ENCODE results near the gene PIK3CD.

Gene PIK3CD

GRCh38 chr1:9643351-9644256, 7.9 kb upstream of the PIK3CD start:
- no peaks in the 10 kb centered on the region for H3K36me3 ChIP-seq (ENCODE audit: control insufficient read depth, low read length)
- H3K27me3 ChIP-seq (ENCODE audit: control insufficient read depth, low read length) = no peaks in the 10 kb centered on the region
- no peak overlapping the region for H3K27ac ChIP-seq (ENCODE audit: low read depth, low read length)
- H3F3A ChIP-seq (ENCODE audit: control insufficient read depth, insufficient read depth) = peaks cover 7% of the 10 kb centered on the region
- H3K4me2 ChIP-seq (ENCODE audit: low read length) = no peak overlapping the region
- H3K4me3 ChIP-seq (ENCODE audit: low read length) = no peak overlapping the region
- no peaks in the 10 kb centered on the region for H3K9me2 ChIP-seq (replicated peaks; ENCODE audit: control insufficient read depth, low read length)
- no peak for TF ChIP-seq EZH2phosphoT487 (IDR thresholded peaks at IDR 0.05; ENCODE audit: borderline replicate concordance, low read length)
- TF ChIP-seq CTCF (IDR thresholded peaks at IDR 0.05; ENCODE audit: low read depth, low read length, poor library complexity, severe bottlenecking) = no peak
- no peaks in the 10 kb centered on the region for H3K9me3 ChIP-seq (ENCODE audit: control insufficient read depth, insufficient read depth, low read length)
- H3K4me1 ChIP-seq (ENCODE audit: control insufficient read depth, low read length) = peaks cover 42% of the 10 kb centered on the region
- no peaks in the 10 kb centered on the region for H4K20me1 ChIP-seq (ENCODE audit: control insufficient read depth, insufficient read depth, low read depth, low read length)
- H3K79me2 ChIP-seq (ENCODE audit: control insufficient read depth, low read length) = no peaks in the 10 kb centered on the region

GRCh38 chr1:9646037-9646436, 5.5 kb upstream of the PIK3CD start:
- no peaks in the 10 kb centered on the region for H3K27me3 ChIP-seq (ENCODE audit: control insufficient read depth, low read length)
- H3K9me2 ChIP-seq (replicated peaks; ENCODE audit: control insufficient read depth, low read length) = no peaks in the 10 kb centered on the region
- peaks cover 7% of the 10 kb centered on the region for H3F3A ChIP-seq (ENCODE audit: control insufficient read depth, insufficient read depth)
- no peaks in the 10 kb centered on the region for H3K79me2 ChIP-seq (ENCODE audit: control insufficient read depth, low read length)
- H3K27ac ChIP-seq (ENCODE audit: low read depth, low read length) = no peak overlapping the region
- H3K4me1 ChIP-seq (ENCODE audit: control insufficient read depth, low read length) = peaks cover 24% of the 10 kb centered on the region
- no peak overlapping the region for H3K4me3 ChIP-seq (ENCODE audit: low read length)
- no peaks in the 10 kb centered on the region for H3K9me3 ChIP-seq (ENCODE audit: control insufficient read depth, insufficient read depth, low read length)
- H4K20me1 ChIP-seq (ENCODE audit: control insufficient read depth, insufficient read depth, low read depth, low read length) = no peaks in the 10 kb centered on the region
- no peak overlapping the region for H3K4me2 ChIP-seq (ENCODE audit: low read length)
- H3K36me3 ChIP-seq (ENCODE audit: control insufficient read depth, low read length) = no peaks in the 10 kb centered on the region
- no peak for TF ChIP-seq CTCF (IDR thresholded peaks at IDR 0.05; ENCODE audit: low read depth, low read length, poor library complexity, severe bottlenecking)
- no peak for TF ChIP-seq EZH2phosphoT487 (IDR thresholded peaks at IDR 0.05; ENCODE audit: borderline replicate concordance, low read length)

GRCh38 chr1:9648171-9648570, 3.4 kb upstream of the PIK3CD start:
- Histone ChIP-seq H3K9me3 (ENCODE audit: control insufficient read depth, insufficient read depth, low read length) (no peaks in the 10 kb centered on the region), H3K4me2 (ENCODE audit: low read length) (no peak overlapping the region), H3K27ac (ENCODE audit: low read depth, low read length) (no peak overlapping the region), H3K4me3 (ENCODE audit: low read length) (no peak overlapping the region), H3K27me3 (ENCODE audit: control insufficient read depth, low read length) (no peaks in the 10 kb centered on the region), H3K9me2 (replicated peaks; ENCODE audit: control insufficient read depth, low read length) (no peaks in the 10 kb centered on the region), H3K36me3 (ENCODE audit: control insufficient read depth, low read length) (no peaks in the 10 kb centered on the region), H3F3A (ENCODE audit: control insufficient read depth, insufficient read depth) (peaks cover 11% of the 10 kb centered on the region), H3K4me1 (ENCODE audit: control insufficient read depth, low read length) (peaks cover 28% of the 10 kb centered on the region), H3K79me2 (ENCODE audit: control insufficient read depth, low read length) (peaks cover 9% of the 10 kb centered on the region), H4K20me1 (ENCODE audit: control insufficient read depth, insufficient read depth, low read depth, low read length) (no peaks in the 10 kb centered on the region)
- no peak for TF ChIP-seq EZH2phosphoT487 (IDR thresholded peaks at IDR 0.05; ENCODE audit: borderline replicate concordance, low read length)

GRCh38 chr1:9649769-9650168, 1.8 kb upstream of the PIK3CD start:
- Histone ChIP-seq H3F3A (ENCODE audit: control insufficient read depth, insufficient read depth) (peaks cover 20% of the 10 kb centered on the region), H3K9me2 (replicated peaks; ENCODE audit: control insufficient read depth, low read length) (no peaks in the 10 kb centered on the region), H4K20me1 (ENCODE audit: control insufficient read depth, insufficient read depth, low read depth, low read length) (no peaks in the 10 kb centered on the region), H3K27ac (ENCODE audit: low read depth, low read length) (no peak overlapping the region), H3K4me2 (ENCODE audit: low read length) (no peak overlapping the region), H3K79me2 (ENCODE audit: control insufficient read depth, low read length) (peaks cover 15% of the 10 kb centered on the region), H3K36me3 (ENCODE audit: control insufficient read depth, low read length) (no peaks in the 10 kb centered on the region), H3K4me1 (ENCODE audit: control insufficient read depth, low read length) (peaks cover 32% of the 10 kb centered on the region), H3K9me3 (ENCODE audit: control insufficient read depth, insufficient read depth, low read length) (no peaks in the 10 kb centered on the region), H3K27me3 (ENCODE audit: control insufficient read depth, low read length) (no peaks in the 10 kb centered on the region), H3K4me3 (ENCODE audit: low read length) (no peak overlapping the region)
- no peak for TF ChIP-seq CTCF (IDR thresholded peaks at IDR 0.05; ENCODE audit: low read depth, low read length, poor library complexity, severe bottlenecking)
- TF ChIP-seq EZH2phosphoT487 (IDR thresholded peaks at IDR 0.05; ENCODE audit: borderline replicate concordance, low read length) = no peak
